Neutrophil (primary cell): ENCODE results near the gene PDLIM1.

Source experiments
- H3K27ac ChIP-seq: fragments of 200-600 bp; sonication (generic); 2 replicates; pipeline ENCODE4 v1.5.1; 2016; ENCODE audit warnings: mild to moderate bottlenecking, moderate library complexity
- H3K27me3 ChIP-seq: fragments of 200-600 bp; sonication (generic); 2 replicates; pipeline ENCODE4 v1.6.0; 2016; ENCODE audit warnings: mild to moderate bottlenecking
- H3K36me3 ChIP-seq: fragments of 200-600 bp; sonication (generic); 2 replicates; pipeline ENCODE4 v1.5.1; 2017
- H3K4me1 ChIP-seq, 2 experiments: fragments of 200-600 bp in 1 of 2; sonication (generic) in 1 of 2; 1 replicate in 1 of 2; 2 replicates in 1 of 2; pipeline versions ENCODE4 v1.5.1 to v1.6.1; 2013 to 2016; ENCODE audit warnings: low read depth in 1 of 2, low read length in 1 of 2, mild to moderate bottlenecking in 1 of 2, moderate library complexity in 1 of 2; ENCODE audit not compliant: control insufficient read depth in 1 of 2, insufficient read depth in 1 of 2
- H3K4me3 ChIP-seq, 2 experiments: fragments of 200-600 bp in 1 of 2; sonication (generic) in 1 of 2; 1 replicate in 1 of 2; 2 replicates in 1 of 2; pipeline ENCODE4 v1.5.1; 2013 to 2016; ENCODE audit warnings: low read depth in 1 of 2, low read length in 1 of 2, mild to moderate bottlenecking in 1 of 2, moderate library complexity in 1 of 2
- H3K9me3 ChIP-seq: fragments of 200-600 bp; sonication (generic); 2 replicates; pipeline ENCODE4 v1.5.1; 2016
- CTCF ChIP-seq: fragments of 200-600 bp; sonication (generic); IDR thresholded peaks from 2 replicates; pipeline ENCODE4 v1.5.1; 2016; ENCODE audit warnings: antibody characterized with exemption

The PDLIM1 gene

GRCh38 chr10:95276367-95277200 lies 14.2 kb downstream of the PDLIM1 start:
- Histone ChIP-seq H3K27me3 (no peaks in the 10 kb centered on the region), H3K9me3 (no peaks in the 10 kb centered on the region), H3K27ac (no peak overlapping the region), H3K4me1 (no peaks in the 10 kb centered on the region), H3K36me3 (no peaks in the 10 kb centered on the region), H3K4me3 (no peak overlapping the region)
- TF ChIP-seq CTCF: no peak

DNA sequence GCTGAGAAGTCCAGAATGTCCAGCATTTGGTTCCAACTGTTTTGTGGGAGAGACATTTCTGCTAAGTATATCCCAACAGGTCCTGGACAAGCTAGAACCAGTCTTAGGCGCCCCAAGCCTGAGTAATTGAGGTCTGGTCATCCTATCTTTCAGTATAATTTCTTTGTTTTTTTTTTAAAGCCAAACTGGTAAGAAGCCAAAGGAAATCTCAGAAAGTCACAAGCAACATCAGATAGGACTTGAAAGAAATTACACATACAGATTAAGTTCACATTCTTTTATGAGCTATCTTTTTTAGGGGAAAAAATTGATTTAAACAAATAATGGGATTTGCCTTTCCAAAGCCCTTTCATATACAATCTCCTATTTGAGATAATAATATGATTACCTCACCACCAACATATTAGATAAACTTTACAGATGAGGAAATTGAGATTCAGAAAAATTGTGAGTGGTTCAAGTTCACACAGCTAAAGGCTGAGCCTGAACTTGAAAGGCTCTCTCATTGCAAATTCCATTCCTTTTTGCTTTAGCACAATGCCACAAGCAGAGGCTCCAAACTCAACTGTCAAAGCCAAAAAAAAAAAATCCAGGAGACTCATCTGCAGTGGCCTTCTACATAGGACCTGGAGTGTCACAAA lies 15.0 kb downstream of the PDLIM1 start:
- Histone ChIP-seq H3K36me3 (no peaks in the 10 kb centered on the region), H3K27ac (no peak overlapping the region), H3K27me3 (no peaks in the 10 kb centered on the region), H3K9me3 (no peaks in the 10 kb centered on the region), H3K4me1 (no peaks in the 10 kb centered on the region), H3K4me3 (no peak overlapping the region)
- no peak for TF ChIP-seq CTCF

DNA sequence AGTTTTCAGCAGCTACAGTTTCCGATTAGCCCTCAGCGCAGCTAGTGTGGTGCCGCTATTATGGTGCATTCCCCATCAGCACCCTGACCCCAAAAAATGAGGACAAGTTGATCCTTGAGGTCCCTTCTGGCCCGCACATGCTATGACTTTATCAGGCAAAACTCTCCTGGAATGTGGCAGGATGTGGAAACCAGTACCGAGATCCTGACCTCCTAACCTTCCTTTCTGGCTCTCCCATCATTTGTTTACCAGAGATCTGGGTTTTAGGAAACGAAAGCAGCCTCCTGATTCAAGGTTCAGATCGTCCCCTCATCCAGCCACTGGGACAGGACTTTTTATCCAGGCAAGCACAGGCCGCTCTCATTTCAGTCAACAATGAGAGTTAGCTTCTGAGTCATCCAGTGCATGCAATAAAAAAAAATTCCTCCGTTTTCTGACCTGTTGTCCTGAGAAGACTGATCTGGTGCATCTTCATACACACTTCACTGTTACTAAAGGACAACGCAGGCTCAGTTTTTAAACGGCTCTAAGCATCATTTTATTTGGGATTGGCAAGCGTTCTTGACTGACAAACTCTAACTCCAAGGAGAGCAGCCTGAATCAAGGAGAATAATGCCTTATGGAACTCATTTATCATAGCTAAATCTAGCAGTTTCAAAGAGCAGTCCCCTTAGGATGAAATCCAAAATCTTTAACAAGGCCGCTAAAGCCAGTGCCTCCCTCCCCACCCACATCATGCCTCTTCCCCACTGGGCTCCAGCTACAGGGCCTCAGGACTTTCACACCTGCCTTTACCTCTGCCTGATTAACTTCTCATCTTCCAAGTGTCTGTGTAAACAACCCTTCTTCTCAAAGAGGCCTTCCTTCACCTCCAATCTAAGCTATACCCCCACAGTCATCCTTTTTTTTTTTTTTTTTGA lies 17.1 kb downstream of the PDLIM1 start:
- no peak for TF ChIP-seq CTCF
- H3K36me3 ChIP-seq: no peaks in the 10 kb centered on the region
- H3K9me3 ChIP-seq: no peaks in the 10 kb centered on the region
- no peaks in the 10 kb centered on the region for H3K4me1 ChIP-seq
- H3K27ac ChIP-seq: no peak overlapping the region
- H3K4me3 ChIP-seq: no peak overlapping the region
- no peaks in the 10 kb centered on the region for H3K27me3 ChIP-seq

GRCh38 chr10:95268438-95268837 lies 22.4 kb downstream of the PDLIM1 start:
- no peak for TF ChIP-seq CTCF
- Histone ChIP-seq H3K4me3 (no peak overlapping the region), H3K4me1 (no peaks in the 10 kb centered on the region), H3K9me3 (no peaks in the 10 kb centered on the region), H3K36me3 (no peaks in the 10 kb centered on the region), H3K27me3 (no peaks in the 10 kb centered on the region), H3K27ac (no peak overlapping the region)

DNA sequence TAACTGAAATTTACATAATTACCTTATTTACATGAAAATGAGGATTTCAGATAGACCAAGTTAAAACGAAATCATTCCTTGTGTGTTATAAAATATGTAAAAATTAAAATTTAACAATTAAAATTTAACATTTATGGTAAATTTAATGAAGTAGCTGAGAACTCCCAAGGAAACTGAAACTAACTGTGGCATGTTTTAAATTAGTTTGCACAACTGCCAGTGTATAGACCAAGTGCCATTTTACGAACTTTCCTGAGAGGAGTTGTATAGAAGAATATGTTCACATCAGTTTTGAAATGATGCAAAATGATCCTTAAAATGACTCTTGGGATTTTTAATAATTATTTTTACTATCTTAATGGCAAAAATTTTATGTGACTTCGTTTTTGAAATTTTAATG lies 23.6 kb downstream of the PDLIM1 start:
- Histone ChIP-seq H3K36me3 (no peaks in the 10 kb centered on the region), H3K9me3 (no peaks in the 10 kb centered on the region), H3K27me3 (no peaks in the 10 kb centered on the region), H3K27ac (no peak overlapping the region), H3K4me1 (no peaks in the 10 kb centered on the region), H3K4me3 (no peak overlapping the region)
- no peak for TF ChIP-seq CTCF
